Breast epithelium (tissue), 3 donors: ENCODE measurements around the gene PDE4D.

Experiments used
- POLR2A ChIP-seq: fragments of 450-650 bp; IDR thresholded peaks from one replicate; pipeline ENCODE4 v1.6.1; 2016; ENCODE audit warnings: antibody characterized with exemption, mild to moderate bottlenecking, moderate library complexity
- POLR2AphosphoS5 ChIP-seq, 3 donors: sonication (generic); formaldehyde crosslinking; IDR thresholded peaks; one replicate each; pipeline ENCODE4 v1.6.1; 2017; ENCODE audit warnings: antibody characterized with exemption in 3 of 3
- TF ChIP-seq, protein P1 (sequence below), 3 donors: fragments of 450-650 bp; IDR thresholded peaks; one replicate each; pipeline ENCODE4 v1.5.1; 2016 to 2017; ENCODE audit warnings: antibody characterized with exemption in 3 of 3, mild to moderate bottlenecking in 3 of 3, moderate library complexity in 3 of 3

DNA sequence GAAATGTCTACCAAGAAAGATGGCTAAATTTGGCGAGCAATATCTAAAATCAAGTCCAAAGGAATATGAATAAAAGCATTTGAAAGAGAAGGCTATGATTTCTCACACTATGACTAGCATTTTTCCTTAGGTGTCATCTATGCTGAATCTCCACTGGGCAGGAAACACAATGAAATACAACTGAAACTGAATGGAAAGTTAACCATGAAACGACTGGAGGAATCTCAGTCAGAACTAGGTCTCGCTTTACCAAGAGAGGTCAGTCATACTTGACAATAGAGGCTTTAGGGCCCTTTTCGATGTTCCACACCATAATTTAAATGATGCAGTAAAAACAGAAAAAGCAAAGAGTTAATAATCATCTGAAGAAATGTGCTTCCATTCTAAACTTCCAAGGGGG lies 339.0 kb downstream of the PDE4D start:
- no peak for TF ChIP-seq POLR2AphosphoS5 (IDR thresholded peaks at IDR 0.05)
- TF ChIP-seq POLR2A, result no peak
- TF ChIP-seq, protein P1, sequence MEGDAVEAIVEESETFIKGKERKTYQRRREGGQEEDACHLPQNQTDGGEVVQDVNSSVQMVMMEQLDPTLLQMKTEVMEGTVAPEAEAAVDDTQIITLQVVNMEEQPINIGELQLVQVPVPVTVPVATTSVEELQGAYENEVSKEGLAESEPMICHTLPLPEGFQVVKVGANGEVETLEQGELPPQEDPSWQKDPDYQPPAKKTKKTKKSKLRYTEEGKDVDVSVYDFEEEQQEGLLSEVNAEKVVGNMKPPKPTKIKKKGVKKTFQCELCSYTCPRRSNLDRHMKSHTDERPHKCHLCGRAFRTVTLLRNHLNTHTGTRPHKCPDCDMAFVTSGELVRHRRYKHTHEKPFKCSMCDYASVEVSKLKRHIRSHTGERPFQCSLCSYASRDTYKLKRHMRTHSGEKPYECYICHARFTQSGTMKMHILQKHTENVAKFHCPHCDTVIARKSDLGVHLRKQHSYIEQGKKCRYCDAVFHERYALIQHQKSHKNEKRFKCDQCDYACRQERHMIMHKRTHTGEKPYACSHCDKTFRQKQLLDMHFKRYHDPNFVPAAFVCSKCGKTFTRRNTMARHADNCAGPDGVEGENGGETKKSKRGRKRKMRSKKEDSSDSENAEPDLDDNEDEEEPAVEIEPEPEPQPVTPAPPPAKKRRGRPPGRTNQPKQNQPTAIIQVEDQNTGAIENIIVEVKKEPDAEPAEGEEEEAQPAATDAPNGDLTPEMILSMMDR (IDR thresholded peaks at IDR 0.05), result no peak
